ENCODE data around the gene NTN5. TPM values are rescaled to one million over a fixed set of nuclear protein-coding genes. Genes with fewer than 3 reads are reported as not detected.
A peak's percentile ranks its signal among the peaks of the same experiment; 100 is the strongest.

The NTN5 gene
- total and polyA plus RNA-seq, 2 experiments from 2014 or later, result 0.52 to 0.94 TPM

GRCh38 chr19:48614436-48615230 is 58.2 kb downstream of the NTN5 start, which contains the start of gene FAM83E:
TSS of gene FAM83E (minus strand) at chr19:48615076. CDS start at chr19:48613372, 1,704 bp downstream.
- H3K4me2 ChIP-seq, result peak within 1 kb of the TSS; percentile 99
- peaks cover 47% of the 10 kb centered on the region for H3F3A ChIP-seq (replicated peaks; ENCODE audit: low read depth)
- no peaks in the 10 kb centered on the region for H3K9me2 ChIP-seq (ENCODE audit: insufficient read depth)
- peak within 1 kb of the TSS; percentile 49 for H3K4me3 ChIP-seq
- peaks cover 33% of the 10 kb centered on the region for H3K79me2 ChIP-seq (replicated peaks; ENCODE audit: insufficient read depth)
- TF ChIP-seq EZH2 (IDR thresholded peaks at IDR 0.05; ENCODE audit: low read depth, unreplicated experiment) (no peak), POLR2AphosphoS5 (IDR thresholded peaks at IDR 0.05; ENCODE audit: low read depth) (peak; percentile 68), EZH2phosphoT487 (IDR thresholded peaks at IDR 0.05; ENCODE audit: unreplicated experiment) (no peak), CTCF (conservative IDR thresholded peaks at IDR 0.05; ENCODE audit: low read depth in 2 of 2) (peak in 1 of 2 experiments; percentile 14; a peak in 1 of 4 replicates)
- H3K36me3 ChIP-seq (ENCODE audit: insufficient read depth), result peaks cover 32% of the 10 kb centered on the region
- H3K27ac ChIP-seq (ENCODE audit: low read depth), result peak within 1 kb of the TSS; percentile 99
- Mint-ChIP-seq H3K27me3 (ENCODE audit: insufficient read depth, low read depth, poor library complexity) (peaks cover 43% of the 10 kb centered on the region), H3K27ac (peak within 1 kb of the TSS; percentile 98), H3K9me3 (no peaks in the 10 kb centered on the region; the same call in 1 of the 3 replicates), H3K4me3 (peak within 1 kb of the TSS; percentile 61), H3K4me1 (peaks cover 44% of the 10 kb centered on the region), H3K36me3 (ENCODE audit: low read depth) (peaks cover 53% of the 10 kb centered on the region)
- DNase-seq (ENCODE audit: low spot score) (peak; percentile 93), ATAC-seq (peak; percentile 29)
- no peaks in the 10 kb centered on the region for H3K27me3 ChIP-seq (ENCODE audit: insufficient read depth)
- H2AFZ ChIP-seq, result no peak within 1 kb of the TSS
- H3K4me1 ChIP-seq (ENCODE audit: insufficient read depth), result peaks cover 39% of the 10 kb centered on the region
- H4K20me1 ChIP-seq (replicated peaks; ENCODE audit: insufficient read depth), result peaks cover 21% of the 10 kb centered on the region

- peaks cover 32% of the 10 kb centered on the region for H3K79me2 ChIP-seq (replicated peaks; ENCODE audit: insufficient read depth)
- peak overlapping the region; percentile 99 for H3K27ac ChIP-seq (ENCODE audit: low read depth)
- H3K4me2 ChIP-seq, result peak overlapping the region; percentile 99
- no peak overlapping the region for H2AFZ ChIP-seq
- no peaks in the 10 kb centered on the region for H3K27me3 ChIP-seq (ENCODE audit: insufficient read depth)
- H3K9me2 ChIP-seq (ENCODE audit: insufficient read depth), result no peaks in the 10 kb centered on the region
- peaks cover 39% of the 10 kb centered on the region for H3K4me1 ChIP-seq (ENCODE audit: insufficient read depth)
- peaks cover 47% of the 10 kb centered on the region for H3F3A ChIP-seq (replicated peaks; ENCODE audit: low read depth)
- H3K36me3 ChIP-seq (ENCODE audit: insufficient read depth), result peaks cover 32% of the 10 kb centered on the region
- TF ChIP-seq CREB1 (CRISPR knock-in tag; IDR thresholded peaks at IDR 0.05; ENCODE audit: low read depth), result no peak
- no peak for TF ChIP-seq ETS1 (IDR thresholded peaks at IDR 0.05)
- TF ChIP-seq POLR2AphosphoS5 (IDR thresholded peaks at IDR 0.05; ENCODE audit: low read depth), result peak; percentile 2; the same call in 1 of the 2 replicates
- TF ChIP-seq CTCF (conservative IDR thresholded peaks at IDR 0.05; ENCODE audit: low read depth in 2 of 2), result no peak
- no peak for TF ChIP-seq NANOG (IDR thresholded peaks at IDR 0.05; ENCODE audit: borderline replicate concordance)
- TF ChIP-seq ZNF331 (CRISPR knock-in tag; IDR thresholded peaks at IDR 0.05; ENCODE audit: low read depth), result no peak
- Mint-ChIP-seq H3K27me3 (ENCODE audit: insufficient read depth, low read depth, poor library complexity) (peaks cover 42% of the 10 kb centered on the region), H3K4me1 (peaks cover 42% of the 10 kb centered on the region), H3K4me3 (peak overlapping the region; percentile 61), H3K9me3 (no peaks in the 10 kb centered on the region; the same call in 1 of the 3 replicates), H3K36me3 (ENCODE audit: low read depth) (peaks cover 53% of the 10 kb centered on the region), H3K27ac (peak overlapping the region; percentile 98)
- DNase-seq (ENCODE audit: low spot score) (no peak), ATAC-seq (peak; percentile 13)
- peaks cover 21% of the 10 kb centered on the region for H4K20me1 ChIP-seq (replicated peaks; ENCODE audit: insufficient read depth)
- H3K4me3 ChIP-seq, result peak overlapping the region; percentile 49
These were observed 58.9 kb downstream of the NTN5 start for GRCh38 chr19:48613852-48614435.
